GM23338 (cell line): ENCODE results near the gene SLU7.

Experiments used
- CREB1 ChIP-seq: fragments of 250-450 bp; sonication (Bioruptor Pico); IDR thresholded peaks from 2 replicates; pipeline ENCODE4 v1.5.0; 2020; ENCODE audit warnings: low read depth, mild to moderate bottlenecking, moderate library complexity
- CTCF ChIP-seq, 2 experiments: fragments of 200-600 bp in 1 of 2; sonication (generic) in 1 of 2; conservative IDR thresholded peaks; 2 replicates each; pipeline versions ENCODE4 v1.5.1 to v1.6.1; 2016 to 2017; ENCODE audit warnings: antibody characterized with exemption in 2 of 2, low read depth in 2 of 2, mild to moderate bottlenecking in 2 of 2, moderate library complexity in 1 of 2
- ETS1 ChIP-seq: IDR thresholded peaks from 2 replicates; pipeline ENCODE4 v1.6.1; 2016; ENCODE audit warnings: antibody characterized with exemption
- EZH2 ChIP-seq: fragments of 200-600 bp; sonication (generic); IDR thresholded peaks from one replicate; pipeline ENCODE4 v1.8.0; 2017; ENCODE audit warnings: antibody characterized with exemption, mild to moderate bottlenecking, low read depth; ENCODE audit not compliant: unreplicated experiment
- EZH2phosphoT487 ChIP-seq: fragments of 200-600 bp; sonication (generic); IDR thresholded peaks from one replicate; pipeline ENCODE4 v1.8.1; 2018; ENCODE audit warnings: antibody characterized with exemption; ENCODE audit not compliant: unreplicated experiment
- JUNB ChIP-seq: IDR thresholded peaks from one replicate; pipeline ENCODE4 v1.6.1; 2016; ENCODE audit warnings: antibody characterized with exemption; ENCODE audit not compliant: unreplicated experiment
- NANOG ChIP-seq: IDR thresholded peaks from 2 replicates; pipeline ENCODE4 v1.6.1; 2016; ENCODE audit warnings: antibody characterized with exemption, borderline replicate concordance
- POLR2AphosphoS5 ChIP-seq: IDR thresholded peaks from 2 replicates; pipeline ENCODE4 v1.6.1; 2016; ENCODE audit warnings: antibody characterized with exemption, low read depth
- TF ChIP-seq, protein P1 (sequence below): IDR thresholded peaks from one replicate; pipeline ENCODE4 v1.6.1; 2018; ENCODE audit warnings: antibody characterized with exemption; ENCODE audit not compliant: unreplicated experiment

- no peak for TF ChIP-seq POLR2AphosphoS5
- no peak for TF ChIP-seq CTCF (conservative IDR thresholded peaks at IDR 0.05; ENCODE audit: low read depth in 2 of 2)
- TF ChIP-seq, protein P1, sequence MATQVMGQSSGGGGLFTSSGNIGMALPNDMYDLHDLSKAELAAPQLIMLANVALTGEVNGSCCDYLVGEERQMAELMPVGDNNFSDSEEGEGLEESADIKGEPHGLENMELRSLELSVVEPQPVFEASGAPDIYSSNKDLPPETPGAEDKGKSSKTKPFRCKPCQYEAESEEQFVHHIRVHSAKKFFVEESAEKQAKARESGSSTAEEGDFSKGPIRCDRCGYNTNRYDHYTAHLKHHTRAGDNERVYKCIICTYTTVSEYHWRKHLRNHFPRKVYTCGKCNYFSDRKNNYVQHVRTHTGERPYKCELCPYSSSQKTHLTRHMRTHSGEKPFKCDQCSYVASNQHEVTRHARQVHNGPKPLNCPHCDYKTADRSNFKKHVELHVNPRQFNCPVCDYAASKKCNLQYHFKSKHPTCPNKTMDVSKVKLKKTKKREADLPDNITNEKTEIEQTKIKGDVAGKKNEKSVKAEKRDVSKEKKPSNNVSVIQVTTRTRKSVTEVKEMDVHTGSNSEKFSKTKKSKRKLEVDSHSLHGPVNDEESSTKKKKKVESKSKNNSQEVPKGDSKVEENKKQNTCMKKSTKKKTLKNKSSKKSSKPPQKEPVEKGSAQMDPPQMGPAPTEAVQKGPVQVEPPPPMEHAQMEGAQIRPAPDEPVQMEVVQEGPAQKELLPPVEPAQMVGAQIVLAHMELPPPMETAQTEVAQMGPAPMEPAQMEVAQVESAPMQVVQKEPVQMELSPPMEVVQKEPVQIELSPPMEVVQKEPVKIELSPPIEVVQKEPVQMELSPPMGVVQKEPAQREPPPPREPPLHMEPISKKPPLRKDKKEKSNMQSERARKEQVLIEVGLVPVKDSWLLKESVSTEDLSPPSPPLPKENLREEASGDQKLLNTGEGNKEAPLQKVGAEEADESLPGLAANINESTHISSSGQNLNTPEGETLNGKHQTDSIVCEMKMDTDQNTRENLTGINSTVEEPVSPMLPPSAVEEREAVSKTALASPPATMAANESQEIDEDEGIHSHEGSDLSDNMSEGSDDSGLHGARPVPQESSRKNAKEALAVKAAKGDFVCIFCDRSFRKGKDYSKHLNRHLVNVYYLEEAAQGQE: no peak
- TF ChIP-seq EZH2: no peak
- no peak for TF ChIP-seq ETS1
- no peak for TF ChIP-seq NANOG
- TF ChIP-seq EZH2phosphoT487: no peak
- TF ChIP-seq CREB1 (CRISPR knock-in tag): no peak
- no peak for TF ChIP-seq JUNB
Measured at GRCh38 chr5:160451281-160451680, 32.4 kb upstream of the SLU7 start.
